Measurements from ENCODE around the gene GFAP. TPM values are rescaled to one million over a fixed set of nuclear protein-coding genes. Genes with fewer than 3 reads are reported as not detected.
A peak's percentile ranks its signal among the peaks of the same experiment; 100 is the strongest.

GFAP gene
- total RNA-seq, 4 donors from 2014 or later, result not detected

- WGBS, 2 donors, result 90 to 95% methylated on average over 6 of the region's 6 CpGs
- Histone ChIP-seq H3K27ac (no peak overlapping the region), H3K9me3 (no peaks in the 10 kb centered on the region), H3K4me1 (no peaks in the 10 kb centered on the region), H3K27me3 (no peaks in the 10 kb centered on the region), H3K36me3 (peaks cover 25 to 97% (median 47%) of the 10 kb centered on the region in 3 donors), H3K4me3 (no peak overlapping the region)
- intact Hi-C loops (cut with DNase I), result no loop called here
- TF ChIP-seq, protein P1, sequence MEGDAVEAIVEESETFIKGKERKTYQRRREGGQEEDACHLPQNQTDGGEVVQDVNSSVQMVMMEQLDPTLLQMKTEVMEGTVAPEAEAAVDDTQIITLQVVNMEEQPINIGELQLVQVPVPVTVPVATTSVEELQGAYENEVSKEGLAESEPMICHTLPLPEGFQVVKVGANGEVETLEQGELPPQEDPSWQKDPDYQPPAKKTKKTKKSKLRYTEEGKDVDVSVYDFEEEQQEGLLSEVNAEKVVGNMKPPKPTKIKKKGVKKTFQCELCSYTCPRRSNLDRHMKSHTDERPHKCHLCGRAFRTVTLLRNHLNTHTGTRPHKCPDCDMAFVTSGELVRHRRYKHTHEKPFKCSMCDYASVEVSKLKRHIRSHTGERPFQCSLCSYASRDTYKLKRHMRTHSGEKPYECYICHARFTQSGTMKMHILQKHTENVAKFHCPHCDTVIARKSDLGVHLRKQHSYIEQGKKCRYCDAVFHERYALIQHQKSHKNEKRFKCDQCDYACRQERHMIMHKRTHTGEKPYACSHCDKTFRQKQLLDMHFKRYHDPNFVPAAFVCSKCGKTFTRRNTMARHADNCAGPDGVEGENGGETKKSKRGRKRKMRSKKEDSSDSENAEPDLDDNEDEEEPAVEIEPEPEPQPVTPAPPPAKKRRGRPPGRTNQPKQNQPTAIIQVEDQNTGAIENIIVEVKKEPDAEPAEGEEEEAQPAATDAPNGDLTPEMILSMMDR (IDR thresholded peaks at IDR 0.05), result no peak
- TF ChIP-seq POLR2A (IDR thresholded peaks at IDR 0.05), result no peak
- no peak for DNase-seq
These were observed 39.5 kb downstream of the GFAP start for GRCh38 chr17:44875761-44876160.

DNA sequence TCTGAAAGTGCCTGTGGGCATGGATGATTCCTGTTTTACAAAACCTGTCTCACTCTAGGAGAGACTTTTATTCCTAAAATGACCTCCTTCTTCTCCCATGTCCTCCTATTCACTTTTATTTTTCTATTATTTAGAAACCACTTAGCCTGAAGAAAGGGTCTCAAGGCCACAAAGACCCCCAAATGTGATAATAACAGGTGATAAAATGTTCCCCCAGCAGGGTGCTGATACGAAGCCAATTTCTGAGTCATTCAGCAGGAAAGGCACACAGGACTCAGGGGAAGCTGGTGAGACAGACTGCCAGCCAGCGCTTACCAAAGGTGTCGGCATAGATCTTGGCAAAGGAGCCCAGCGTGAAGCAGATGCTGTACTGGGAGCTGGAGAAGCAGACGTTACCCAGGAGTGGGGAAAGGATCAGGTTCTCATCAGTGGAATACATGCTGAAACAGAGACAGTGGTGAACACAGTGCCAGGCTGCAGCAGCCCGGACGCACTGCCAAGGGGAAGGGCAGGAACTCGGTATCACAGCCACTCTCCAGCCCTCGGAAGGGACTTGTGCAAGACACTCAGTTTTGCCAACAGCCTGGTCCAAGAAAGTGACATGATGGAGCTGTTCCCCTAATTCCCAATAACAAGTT lies 43.0 kb downstream of the GFAP start:
- intact Hi-C loops (cut with DNase I), result no loop called here
- 62 to 75% methylated on average over 8 to 9 of the region's 9 CpGs for WGBS, 2 donors
- peak overlapping the region in 1 of 4 donors; percentile 19 for H3K27ac ChIP-seq
- no peak for DNase-seq
- H3K27me3 ChIP-seq, result no peaks in the 10 kb centered on the region
- no peaks in the 10 kb centered on the region for H3K4me1 ChIP-seq
- TF ChIP-seq, protein P1 (IDR thresholded peaks at IDR 0.05), result no peak
- H3K36me3 ChIP-seq, result peaks cover 25 to 98% (median 39%) of the 10 kb centered on the region in 3 donors
- H3K9me3 ChIP-seq, result no peaks in the 10 kb centered on the region
- no peak overlapping the region for H3K4me3 ChIP-seq

DNA sequence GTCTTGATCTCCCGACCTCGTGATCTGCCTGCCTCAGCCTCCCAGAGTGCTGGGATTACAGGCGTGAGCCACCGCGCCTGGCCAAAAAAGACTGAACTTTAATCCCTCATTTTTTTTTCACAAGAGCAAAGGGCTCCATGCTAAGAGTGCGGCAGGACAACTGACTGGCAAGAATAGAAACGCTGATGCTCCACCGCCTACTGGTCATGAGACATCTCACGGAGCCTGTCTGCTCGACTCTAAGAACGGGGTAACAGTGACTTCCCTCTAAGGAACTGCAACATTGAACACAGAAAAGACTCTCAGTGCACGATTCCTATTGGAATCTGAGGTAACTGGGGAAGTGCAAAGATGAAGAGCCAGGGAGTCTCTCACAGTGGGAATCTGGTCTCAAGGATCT lies 43.7 kb downstream of the GFAP start:
- Histone ChIP-seq H3K4me1 (no peaks in the 10 kb centered on the region), H3K27ac (no peak overlapping the region), H3K27me3 (no peaks in the 10 kb centered on the region), H3K9me3 (no peaks in the 10 kb centered on the region), H3K4me3 (no peak overlapping the region), H3K36me3 (peaks cover 25 to 98% (median 40%) of the 10 kb centered on the region in 3 donors)
- intact Hi-C loops (cut with DNase I), result no loop called here
- WGBS, 2 donors, result 95 to 96% methylated on average over 9 to 12 of the region's 12 CpGs
- no peak for DNase-seq
- TF ChIP-seq, protein P1 (IDR thresholded peaks at IDR 0.05), result no peak
- no peak for TF ChIP-seq POLR2A (IDR thresholded peaks at IDR 0.05)

DNA sequence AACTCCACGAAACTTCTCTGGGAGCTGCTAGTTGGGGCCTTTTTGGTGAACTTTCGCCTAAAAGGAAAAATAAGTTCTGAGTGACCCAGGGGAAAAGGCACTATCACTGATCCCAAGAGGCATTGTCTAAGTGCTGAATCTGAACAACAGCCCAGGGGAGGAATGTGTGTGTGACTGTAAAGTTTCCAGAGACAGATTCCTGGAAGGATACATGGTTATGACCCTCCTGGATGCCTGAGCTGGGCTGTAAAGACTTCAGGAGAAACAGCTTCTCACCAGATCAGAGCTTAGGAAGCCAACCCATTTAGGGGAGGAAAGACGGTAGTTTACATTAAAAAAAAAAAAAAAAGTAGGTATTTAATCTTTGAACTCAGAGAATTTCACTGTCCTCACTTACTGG lies 47.5 kb downstream of the GFAP start:
- H3K9me3 ChIP-seq, result no peaks in the 10 kb centered on the region
- TF ChIP-seq POLR2A (IDR thresholded peaks at IDR 0.05), result no peak
- TF ChIP-seq, protein P1 (IDR thresholded peaks at IDR 0.05), result no peak
- H3K27me3 ChIP-seq, result no peaks in the 10 kb centered on the region
- WGBS, 2 donors, result 86% methylated on average over 3 of the region's 3 CpGs
- no peak for DNase-seq
- no peaks in the 10 kb centered on the region for H3K4me1 ChIP-seq
- no peak overlapping the region for H3K4me3 ChIP-seq
- intact Hi-C loops (cut with DNase I), result loop anchor here (5.0 kb wide), 1 partner anchor 91 kb away; no protein-coding TSS in a partner anchor
- peaks cover 10 to 97% (median 36%) of the 10 kb centered on the region in 3 donors for H3K36me3 ChIP-seq
- no peak overlapping the region for H3K27ac ChIP-seq

DNA sequence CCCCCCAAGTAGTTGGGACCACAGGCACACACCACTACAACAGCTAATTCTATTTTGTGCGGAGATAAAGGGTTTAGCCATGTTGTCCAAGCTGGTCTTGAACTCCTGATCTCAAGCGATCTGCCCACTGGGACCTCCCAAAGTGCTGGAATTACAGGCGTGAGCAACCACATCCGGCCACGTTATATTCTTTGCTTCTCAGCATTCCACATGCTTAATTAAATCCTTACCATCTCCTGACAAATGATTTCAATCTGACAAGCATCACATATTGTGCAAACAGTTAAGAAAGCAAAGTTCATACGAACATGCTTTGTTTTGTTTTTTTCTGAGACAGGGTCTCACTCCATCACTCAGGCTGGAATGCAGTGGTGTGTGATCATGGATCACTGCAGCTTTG lies 49.4 kb downstream of the GFAP start:
- Histone ChIP-seq H3K4me3 (no peak overlapping the region), H3K27me3 (no peaks in the 10 kb centered on the region), H3K27ac (no peak overlapping the region), H3K36me3 (peaks cover 7 to 97% (median 38%) of the 10 kb centered on the region in 3 donors), H3K9me3 (no peaks in the 10 kb centered on the region), H3K4me1 (no peaks in the 10 kb centered on the region)
- intact Hi-C loops (cut with DNase I), result loop anchor here (5.0 kb wide), 1 partner anchor 89 kb away; no protein-coding TSS in a partner anchor
- DNase-seq, result no peak
- TF ChIP-seq, protein P1 (IDR thresholded peaks at IDR 0.05), result no peak
- no peak for TF ChIP-seq POLR2A (IDR thresholded peaks at IDR 0.05)
- 75 to 89% methylated on average over 6 of the region's 6 CpGs for whole genome bisulfite sequencing, 2 donors
